HFFc6 (cell line): ENCODE results near the gene ABI3BP. TPM values are rescaled to one million over a fixed set of nuclear protein-coding genes. Genes with fewer than 3 reads are reported as not detected.

Source experiments
- DNase-seq: peaks from one replicate; pipeline ENCODE4 v3.0.0-alpha.2; 2018
- H3K27ac Mint-ChIP-seq: 2 replicates; pipeline ENCODE4 v1.8.0; 2020; ENCODE audit warnings: mild to moderate bottlenecking, mixed read lengths
- H3K27me3 Mint-ChIP-seq: 2 replicates; pipeline ENCODE4 v1.8.0; 2021; ENCODE audit warnings: mild to moderate bottlenecking, moderate library complexity, mixed read lengths; ENCODE audit not compliant: insufficient read depth
- H3K36me3 Mint-ChIP-seq: 2 replicates; pipeline ENCODE4 v1.8.0; 2021; ENCODE audit warnings: low read depth, mixed read lengths
- H3K4me1 Mint-ChIP-seq: 2 replicates; pipeline ENCODE4 v1.8.0; 2020; ENCODE audit warnings: low read depth, mixed read lengths
- H3K4me3 Mint-ChIP-seq: 2 replicates; pipeline ENCODE4 v1.8.0; 2020; ENCODE audit warnings: mild to moderate bottlenecking, moderate library complexity, mixed read lengths
- H3K9me3 Mint-ChIP-seq: 2 replicates; pipeline ENCODE4 v1.8.0; 2020; ENCODE audit warnings: mild to moderate bottlenecking, mixed read lengths
- total RNA-seq, 6 experiments: library from RNA; stranded (reverse); fragmentation: NEBNext Ultra II Directional; extraction: Animal tissue kit (Norgen Biotek cat#: 25700); gene quantifications; 2 replicates in 1 of 6; 3 replicates in 5 of 6; pipeline ENCODE4 v1.2.3, GENCODE V29; 2021
- TF ChIP-seq, protein P1 (sequence below): fragments of 200-600 bp; sonication (generic); IDR thresholded peaks from 2 replicates; pipeline ENCODE4 v1.5.0; 2021; ENCODE audit warnings: antibody characterized with exemption, mild to moderate bottlenecking

Gene ABI3BP
- total RNA-seq, 6 experiments from 2014 or later, result 12.4 to 27.8 (median 24.6) TPM

DNA sequence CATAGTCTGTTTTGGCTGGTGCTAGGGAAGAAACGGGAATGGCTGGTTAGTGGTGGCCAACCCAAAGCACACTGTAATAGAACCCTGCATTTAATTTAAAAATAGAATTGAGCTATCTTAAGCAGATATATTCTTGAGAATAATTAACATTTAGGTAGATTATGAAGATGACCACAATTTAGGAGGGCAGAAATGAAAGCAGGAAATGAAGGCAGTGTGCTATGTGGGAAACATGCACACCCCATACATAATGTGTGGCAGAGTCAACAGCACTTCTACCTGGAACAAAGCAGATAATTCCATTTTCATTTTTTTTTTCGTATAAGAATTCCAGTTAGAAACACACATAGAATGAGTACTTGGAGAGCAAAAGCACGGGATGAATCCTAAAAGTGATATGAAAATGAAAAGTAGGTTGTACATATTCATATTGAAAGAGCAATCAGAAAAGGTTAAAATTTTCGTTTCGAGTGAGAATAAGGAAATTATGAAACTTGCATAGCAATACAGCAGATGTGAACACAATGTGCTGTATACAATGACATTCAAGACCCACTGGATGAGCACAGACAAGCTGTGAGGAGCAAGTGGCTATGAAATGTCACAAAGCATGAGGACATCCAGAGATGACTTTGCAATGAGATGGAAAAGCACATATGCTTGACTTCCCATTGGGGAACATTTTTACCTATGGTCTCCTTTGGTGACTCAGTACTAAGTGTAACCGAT, 181.3 kb downstream of the ABI3BP start:
- no peak overlapping the region for H3K27ac Mint-ChIP-seq
- no peak overlapping the region for H3K4me3 Mint-ChIP-seq
- TF ChIP-seq, protein P1, sequence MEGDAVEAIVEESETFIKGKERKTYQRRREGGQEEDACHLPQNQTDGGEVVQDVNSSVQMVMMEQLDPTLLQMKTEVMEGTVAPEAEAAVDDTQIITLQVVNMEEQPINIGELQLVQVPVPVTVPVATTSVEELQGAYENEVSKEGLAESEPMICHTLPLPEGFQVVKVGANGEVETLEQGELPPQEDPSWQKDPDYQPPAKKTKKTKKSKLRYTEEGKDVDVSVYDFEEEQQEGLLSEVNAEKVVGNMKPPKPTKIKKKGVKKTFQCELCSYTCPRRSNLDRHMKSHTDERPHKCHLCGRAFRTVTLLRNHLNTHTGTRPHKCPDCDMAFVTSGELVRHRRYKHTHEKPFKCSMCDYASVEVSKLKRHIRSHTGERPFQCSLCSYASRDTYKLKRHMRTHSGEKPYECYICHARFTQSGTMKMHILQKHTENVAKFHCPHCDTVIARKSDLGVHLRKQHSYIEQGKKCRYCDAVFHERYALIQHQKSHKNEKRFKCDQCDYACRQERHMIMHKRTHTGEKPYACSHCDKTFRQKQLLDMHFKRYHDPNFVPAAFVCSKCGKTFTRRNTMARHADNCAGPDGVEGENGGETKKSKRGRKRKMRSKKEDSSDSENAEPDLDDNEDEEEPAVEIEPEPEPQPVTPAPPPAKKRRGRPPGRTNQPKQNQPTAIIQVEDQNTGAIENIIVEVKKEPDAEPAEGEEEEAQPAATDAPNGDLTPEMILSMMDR, result no peak
- H3K9me3 Mint-ChIP-seq, result no peaks in the 10 kb centered on the region
- H3K27me3 Mint-ChIP-seq, result no peaks in the 10 kb centered on the region; the same call in 1 of the 2 replicates
- no peak for DNase-seq
- peaks cover 34% of the 10 kb centered on the region for H3K4me1 Mint-ChIP-seq
- H3K36me3 Mint-ChIP-seq, result 0 out of 2 replicates have a peak, but pooled peaks cover under 1% of the 10 kb centered on the region

DNA sequence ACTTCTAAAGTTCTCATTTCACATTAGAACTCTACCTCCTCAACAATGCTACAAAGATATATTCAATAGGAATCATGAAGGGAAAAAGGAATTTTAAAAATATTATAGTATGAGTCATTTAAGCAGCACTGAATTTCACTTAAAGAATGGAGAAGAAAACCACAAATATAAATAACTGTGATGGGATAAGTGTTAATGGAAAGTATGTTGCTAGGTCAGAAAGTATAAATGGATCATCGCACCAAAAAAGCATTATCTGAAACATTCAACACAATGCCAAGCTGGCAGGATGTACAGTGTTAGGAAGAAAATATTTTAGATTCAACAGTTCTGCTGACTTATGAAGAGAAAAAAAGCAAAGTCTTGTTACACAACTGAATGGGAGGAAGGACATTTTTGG, 182.6 kb downstream of the ABI3BP start:
- Mint-ChIP-seq H3K4me3 (peak overlapping the region; percentile 23), H3K9me3 (no peaks in the 10 kb centered on the region), H3K27ac (peak overlapping the region; percentile 71), H3K27me3 (no peaks in the 10 kb centered on the region; the same call in 1 of the 2 replicates), H3K4me1 (peaks cover 34% of the 10 kb centered on the region), H3K36me3 (0 out of 2 replicates have a peak, but pooled peaks cover 11% of the 10 kb centered on the region)
- TF ChIP-seq, protein P1, result no peak
- DNase-seq, result peak; percentile 46

DNA sequence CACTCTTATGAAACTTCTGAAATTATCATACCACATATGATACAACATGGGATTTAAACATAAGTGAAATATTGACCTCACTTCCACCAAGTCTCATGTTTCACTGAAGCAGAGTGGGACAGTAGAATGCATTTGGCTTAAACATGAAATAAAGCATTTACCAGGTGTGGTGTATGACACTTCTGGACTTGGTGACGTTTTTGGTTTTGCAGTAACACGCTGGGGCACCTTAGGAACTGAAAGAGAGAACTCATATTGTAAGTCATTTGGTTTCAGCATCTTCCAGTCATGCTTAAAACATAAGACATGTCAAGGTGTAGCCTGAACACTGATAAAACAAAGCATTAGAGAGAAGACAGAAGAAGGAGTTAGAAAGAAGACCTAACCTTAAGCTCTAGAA, 188.6 kb downstream of the ABI3BP start:
- Mint-ChIP-seq H3K36me3 (peaks cover 38% of the 10 kb centered on the region), H3K27ac (no peak overlapping the region), H3K4me1 (peaks cover 29% of the 10 kb centered on the region), H3K4me3 (no peak overlapping the region), H3K9me3 (peaks cover 24% of the 10 kb centered on the region), H3K27me3 (no peaks in the 10 kb centered on the region)
- TF ChIP-seq, protein P1, result no peak
- DNase-seq, result no peak

DNA sequence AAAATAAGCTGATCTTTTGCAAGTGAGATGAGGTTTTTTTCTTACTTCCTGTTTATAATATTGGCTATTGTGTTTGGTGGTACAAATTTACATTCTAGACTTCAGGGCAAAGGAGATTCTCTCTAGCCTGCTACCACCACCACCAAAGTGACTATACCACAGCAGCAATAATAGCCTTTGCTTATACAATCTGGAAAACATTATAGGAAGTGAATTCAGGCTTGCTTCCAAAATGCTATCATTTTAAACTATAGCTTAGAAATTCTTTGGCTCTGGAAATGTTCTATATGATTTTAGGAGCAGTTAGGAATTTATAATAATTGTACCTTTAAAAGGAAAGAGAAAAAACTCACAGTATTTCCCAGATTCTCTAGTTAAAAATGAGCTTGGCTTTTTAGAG, 189.5 kb downstream of the ABI3BP start:
- DNase-seq, result no peak
- H3K4me1 Mint-ChIP-seq, result peaks cover 38% of the 10 kb centered on the region
- peaks cover 38% of the 10 kb centered on the region for H3K36me3 Mint-ChIP-seq
- no peaks in the 10 kb centered on the region; the same call in 1 of the 2 replicates for H3K27me3 Mint-ChIP-seq
- TF ChIP-seq, protein P1, result no peak
- H3K4me3 Mint-ChIP-seq, result no peak overlapping the region
- no peak overlapping the region for H3K27ac Mint-ChIP-seq
- peaks cover 24% of the 10 kb centered on the region for H3K9me3 Mint-ChIP-seq

DNA sequence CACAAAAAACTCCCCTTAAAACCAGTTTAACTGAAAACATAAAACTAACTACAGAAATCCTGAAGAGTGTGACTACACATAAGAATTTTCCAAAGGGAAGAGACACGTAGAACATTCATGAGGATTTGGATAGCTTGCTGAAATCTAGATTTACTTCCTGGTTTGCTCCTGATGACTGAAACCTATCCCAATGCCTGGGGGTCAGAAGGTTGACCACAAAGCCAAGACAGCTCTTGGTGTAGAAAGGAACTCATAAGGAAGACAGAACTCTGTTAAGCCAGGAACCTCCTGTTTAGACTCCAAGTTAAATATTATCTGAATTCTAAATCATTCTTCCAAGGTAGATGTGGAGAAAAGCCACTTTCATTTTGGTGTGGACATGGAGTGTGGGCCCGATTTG, 191.1 kb downstream of the ABI3BP start:
- Mint-ChIP-seq H3K4me3 (peak overlapping the region; percentile 14; the same call in 1 of the 2 replicates), H3K27me3 (no peaks in the 10 kb centered on the region; the same call in 1 of the 2 replicates), H3K36me3 (peaks cover 38% of the 10 kb centered on the region), H3K9me3 (peaks cover 24% of the 10 kb centered on the region), H3K27ac (peak overlapping the region; percentile 41; the same call in 1 of the 2 replicates), H3K4me1 (peaks cover 54% of the 10 kb centered on the region)
- TF ChIP-seq, protein P1, result no peak
- DNase-seq, result peak; percentile 49
